Activated CD4-positive, alpha-beta T cell treated with anti-CD3 and anti-CD28 coated beads for 24 hours (primary cell): ENCODE results near the gene MME.

Experiments
- DNase-seq, 2 donors: peaks; one replicate each; pipeline ENCODE4 v3.0.0-alpha.2; 2020; ENCODE audit warnings: low read depth in 2 of 2

Gene MME

GRCh38 chr3:155233213-155233612 is 153.1 kb downstream of the MME start:
- no peak for DNase-seq
